HG03378 (cell line): ENCODE measurements around the gene FDXR.

Source experiments
- ATAC-seq: cut with Tn5 transposase; IDR thresholded peaks from one replicate; pipeline ENCODE4 v1.9.1; 2021; ENCODE audit warnings: mild to moderate bottlenecking, moderate library complexity; ENCODE audit not compliant: unreplicated experiment

The FDXR gene

DNA sequence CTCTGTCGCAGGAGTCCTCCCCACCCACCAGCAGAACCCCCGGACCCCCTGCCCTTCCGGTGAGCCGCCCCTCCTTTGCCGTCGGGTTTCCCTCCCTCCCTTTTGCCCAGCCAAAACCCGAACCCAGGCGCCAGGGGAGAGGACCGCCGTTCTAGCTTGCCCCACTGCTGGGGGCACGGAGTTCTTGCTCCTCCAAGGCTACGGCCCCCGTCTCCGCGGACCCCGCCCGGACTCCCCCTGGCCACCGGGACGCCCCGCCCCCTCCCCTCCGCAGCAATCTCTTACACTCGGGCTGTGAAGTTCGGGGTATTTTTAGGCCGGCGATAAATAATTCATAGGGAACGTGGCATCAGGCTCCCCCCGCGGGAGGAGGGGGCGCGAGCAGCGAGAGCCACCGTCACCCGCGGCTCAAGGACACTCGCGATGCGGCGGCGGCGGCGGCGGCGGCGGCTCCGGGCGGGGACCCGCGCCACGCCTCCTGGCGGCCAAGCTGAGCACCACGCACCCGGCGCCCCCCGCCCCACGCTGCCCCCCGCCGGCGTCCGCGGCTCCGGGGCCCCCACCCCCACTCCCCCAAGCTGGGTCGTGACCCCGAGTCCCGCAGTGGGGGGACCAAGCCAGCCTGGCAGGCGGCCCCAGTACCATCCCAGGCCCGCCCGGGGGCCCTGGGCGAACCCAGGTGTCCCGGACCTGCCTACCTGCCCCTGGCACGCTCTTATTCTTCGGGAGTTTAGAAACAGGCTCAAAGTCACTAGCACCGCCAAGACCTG is 13.2 kb downstream of the FDXR start, which contains the start of gene GRIN2C:
Gene GRIN2C (minus strand): TSS at position 427 of the 770 bp plus-strand sequence. CDS start 4,793 bp downstream, outside the sequence.
- no peak for ATAC-seq

DNA sequence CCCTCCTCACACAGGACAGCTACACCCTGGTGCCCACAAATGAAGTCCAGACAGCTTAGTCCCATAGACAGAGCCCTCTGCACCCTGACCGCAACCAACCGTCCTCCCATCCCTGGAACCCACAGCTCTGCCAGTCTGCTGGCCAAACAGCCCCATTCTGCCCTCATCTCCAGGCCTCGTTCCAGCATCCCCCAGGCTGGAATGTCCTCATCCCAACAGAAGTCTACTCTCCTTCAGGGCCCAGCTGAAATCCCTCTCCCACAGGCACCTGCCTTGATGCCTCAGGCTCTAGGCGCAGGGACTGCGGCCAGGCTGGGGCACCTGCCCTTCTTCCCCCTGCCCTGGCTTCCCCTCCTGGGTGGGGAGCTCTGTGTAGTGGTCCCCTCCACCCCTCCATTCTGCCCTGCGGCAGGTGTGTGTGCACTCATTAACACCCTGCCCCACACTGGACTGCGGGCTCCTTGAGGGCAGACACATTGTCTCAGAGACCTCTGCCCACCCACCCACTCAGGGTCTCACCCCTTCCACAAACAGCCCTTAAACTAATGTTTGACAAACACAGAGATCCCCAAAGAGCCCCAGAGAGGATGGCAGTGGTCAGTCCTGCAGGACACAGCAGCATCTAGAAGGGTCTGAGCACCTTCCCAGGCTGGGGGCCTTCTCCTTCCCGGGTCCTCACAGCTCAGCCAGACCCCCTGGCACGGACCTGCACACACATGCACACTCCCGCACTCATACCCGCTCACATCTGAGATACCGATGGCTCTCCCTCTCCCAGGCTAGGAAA is 13.9 kb downstream of the FDXR start:
- no peak for ATAC-seq

DNA sequence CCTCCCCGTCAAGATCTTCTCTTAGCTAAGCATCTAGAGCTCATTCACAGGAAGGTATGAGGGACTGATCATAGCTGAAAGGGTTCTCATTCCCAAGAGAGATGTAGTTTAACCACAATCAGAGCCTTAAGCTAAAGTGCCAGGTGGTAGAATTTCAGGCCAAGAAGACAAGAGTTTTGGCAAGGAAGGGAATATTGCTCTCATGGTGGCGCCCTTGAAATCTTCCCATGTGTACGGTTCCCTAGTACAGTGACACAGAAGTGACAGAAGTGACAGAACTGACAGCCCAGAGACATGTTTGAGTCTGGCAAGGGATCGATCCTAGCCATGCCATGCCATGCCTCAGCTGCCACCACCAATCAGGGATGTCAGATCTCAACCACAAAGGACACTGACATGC is 15.6 kb downstream of the FDXR start:
- ATAC-seq = no peak

DNA sequence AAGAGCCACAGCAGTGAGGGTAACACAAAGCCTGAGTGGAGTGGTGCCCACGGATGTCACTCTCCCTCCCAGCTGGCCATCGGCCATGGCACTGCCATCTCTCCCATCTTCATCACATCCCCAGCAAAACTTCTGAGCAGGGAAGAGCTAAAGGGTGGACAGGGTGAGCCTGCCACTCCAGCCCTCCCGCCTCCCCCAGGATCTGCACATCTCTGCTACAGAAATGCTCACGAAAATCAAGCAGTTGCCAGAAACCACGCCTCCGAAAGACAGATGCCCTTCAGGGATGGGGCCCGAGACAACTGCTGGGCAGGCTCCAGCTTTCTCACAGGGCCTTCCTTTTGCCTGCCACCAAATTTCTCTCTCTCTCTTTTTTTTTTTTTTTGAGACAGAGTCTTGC is 16.7 kb downstream of the FDXR start:
- ATAC-seq = no peak

DNA sequence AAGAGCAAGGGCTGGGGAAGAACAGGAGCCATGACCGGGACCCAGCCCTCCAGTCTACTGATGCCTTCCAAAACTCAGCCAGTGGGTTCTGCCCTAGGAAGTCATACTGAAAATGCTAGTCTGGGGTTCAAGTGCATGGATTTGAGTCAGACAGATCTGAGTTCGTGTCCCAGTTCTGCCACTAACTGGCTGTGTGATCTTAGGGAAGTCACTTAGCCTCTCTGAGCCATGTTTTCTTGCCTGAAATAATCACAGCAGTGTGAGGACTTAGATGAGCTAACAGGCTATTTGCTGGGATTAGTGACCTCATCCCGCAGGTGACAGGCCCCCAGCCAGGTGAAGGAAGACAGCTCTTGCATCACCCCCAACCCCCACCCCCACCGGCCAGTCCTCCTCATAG is 17.5 kb downstream of the FDXR start:
- no peak for ATAC-seq

DNA sequence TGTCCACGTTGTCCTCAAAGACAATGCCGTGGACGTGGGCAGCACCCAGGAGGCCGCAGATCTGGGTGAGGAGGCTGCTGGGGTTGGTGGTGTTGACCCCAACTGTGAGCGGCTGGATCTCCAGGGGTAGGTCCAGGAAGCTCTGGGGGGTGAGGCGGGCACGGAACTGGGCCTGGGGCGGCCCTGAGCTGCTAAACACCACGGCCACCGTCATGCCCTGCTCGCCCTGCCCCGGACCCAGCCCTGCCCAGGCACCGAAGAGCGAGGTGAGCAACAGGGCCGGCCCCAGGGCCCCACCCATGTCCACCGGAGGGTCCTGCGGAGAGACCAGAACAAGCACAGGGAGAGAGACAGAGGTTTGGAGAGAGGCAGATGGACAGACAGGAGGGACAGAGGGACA is 18.0 kb downstream of the FDXR start:
- ATAC-seq = no peak

DNA sequence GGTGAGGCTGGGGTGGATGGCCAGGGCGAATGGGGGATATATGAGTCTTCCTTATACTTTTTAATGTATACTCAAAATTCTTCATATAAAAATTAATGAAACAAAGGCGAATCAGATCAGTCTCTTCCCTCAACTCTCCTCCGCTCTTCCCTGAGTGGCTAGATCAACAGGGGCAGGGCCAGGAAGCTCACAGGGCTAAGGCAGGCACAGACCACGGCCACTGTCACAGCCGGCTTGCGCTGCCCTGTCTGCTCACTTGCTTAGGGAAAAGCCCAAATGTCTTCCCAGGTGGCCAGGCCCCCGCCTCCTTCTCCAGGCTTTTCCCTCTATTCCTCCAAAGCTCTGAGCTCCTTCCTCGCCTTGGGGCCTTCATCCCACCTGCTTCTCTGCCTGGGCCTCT is 19.1 kb downstream of the FDXR start:
- ATAC-seq = no peak

DNA sequence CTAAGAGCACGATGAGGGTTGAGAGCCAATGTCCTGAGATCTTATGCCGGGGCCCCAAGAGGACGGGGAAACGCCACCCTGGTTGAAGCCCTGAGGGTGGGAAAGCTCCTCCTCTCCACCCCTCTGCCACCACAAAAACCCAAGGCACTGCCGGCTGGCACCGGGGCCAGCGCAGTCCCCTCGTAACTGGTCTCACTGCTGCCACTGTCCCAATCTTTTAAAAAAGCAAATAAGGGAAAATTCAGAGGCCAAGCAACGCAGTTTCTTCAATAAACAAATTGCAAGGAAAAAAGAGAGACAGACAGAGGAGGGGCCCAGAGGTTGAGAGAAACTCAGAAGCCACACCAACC is 19.8 kb downstream of the FDXR start:
- no peak for ATAC-seq

DNA sequence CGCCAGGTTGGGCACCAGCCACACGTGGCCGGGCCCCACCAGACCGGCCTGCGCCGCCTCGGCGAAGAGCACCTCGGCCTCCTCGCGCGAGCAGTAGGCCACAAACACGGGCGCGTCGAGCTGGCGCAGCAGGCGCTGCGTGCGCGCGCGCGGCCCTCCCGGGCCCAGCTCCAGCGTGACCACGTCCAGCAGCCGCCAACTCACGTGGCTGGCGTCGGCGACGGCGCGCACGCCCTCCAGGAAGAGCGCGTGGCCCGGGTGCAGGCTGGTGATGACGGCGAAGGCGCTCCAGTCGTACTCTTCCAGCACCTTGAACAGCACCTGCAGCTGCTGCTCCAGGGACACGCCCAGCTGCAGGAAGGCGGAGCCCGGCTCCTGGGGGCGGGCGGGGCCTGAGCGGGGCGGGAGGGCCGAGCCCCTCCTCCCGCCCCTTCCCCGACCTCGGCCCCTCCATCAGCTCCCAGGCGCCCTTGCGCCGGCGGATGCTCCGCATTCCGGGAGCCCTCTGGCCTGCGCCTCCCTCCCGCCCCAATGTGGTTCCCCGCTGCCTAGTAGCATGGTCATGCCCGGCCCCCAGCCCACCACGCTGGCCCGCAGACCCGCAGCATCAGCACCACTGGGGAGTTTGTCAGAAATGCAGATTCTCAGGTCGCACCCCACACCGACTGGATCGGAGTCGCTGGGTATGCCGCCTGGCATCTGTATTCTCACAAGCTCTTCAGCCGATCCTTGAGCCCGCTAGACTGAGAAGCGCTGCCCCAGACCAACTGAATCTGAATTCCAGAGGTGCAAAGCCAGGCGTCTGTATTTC is 20.4 kb downstream of the FDXR start:
- no peak for ATAC-seq

DNA sequence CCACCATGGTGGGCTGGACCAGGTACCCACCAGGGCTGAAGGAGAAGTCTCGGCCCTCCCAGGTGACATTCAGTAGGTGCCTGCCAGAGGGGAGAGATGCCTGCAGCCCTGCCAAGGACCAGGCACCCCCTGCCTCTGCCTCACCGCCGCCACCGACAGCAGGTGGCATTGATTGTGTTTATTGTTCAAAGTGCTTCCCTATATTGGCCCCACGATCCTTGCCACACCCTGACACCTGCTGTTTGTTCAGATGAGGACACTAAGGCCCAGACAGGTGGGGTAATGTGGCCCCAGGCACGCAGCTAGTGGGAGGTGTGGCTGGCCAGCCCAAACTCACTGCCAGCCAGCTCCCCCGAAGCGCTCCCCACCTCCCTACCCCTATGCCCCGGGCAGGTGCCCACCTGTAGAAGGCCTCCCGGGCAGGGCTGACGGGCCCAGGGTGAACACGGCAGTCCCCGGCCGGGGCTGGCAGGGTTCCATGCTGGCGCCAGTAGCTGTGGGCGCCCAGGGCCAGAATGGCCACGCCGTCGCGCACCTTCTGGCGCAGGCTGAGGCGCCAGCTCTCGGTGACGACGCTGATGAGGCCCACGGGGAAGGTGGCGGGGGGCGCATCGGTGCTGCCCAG is 21.1 kb downstream of the FDXR start:
- no peak for ATAC-seq

DNA sequence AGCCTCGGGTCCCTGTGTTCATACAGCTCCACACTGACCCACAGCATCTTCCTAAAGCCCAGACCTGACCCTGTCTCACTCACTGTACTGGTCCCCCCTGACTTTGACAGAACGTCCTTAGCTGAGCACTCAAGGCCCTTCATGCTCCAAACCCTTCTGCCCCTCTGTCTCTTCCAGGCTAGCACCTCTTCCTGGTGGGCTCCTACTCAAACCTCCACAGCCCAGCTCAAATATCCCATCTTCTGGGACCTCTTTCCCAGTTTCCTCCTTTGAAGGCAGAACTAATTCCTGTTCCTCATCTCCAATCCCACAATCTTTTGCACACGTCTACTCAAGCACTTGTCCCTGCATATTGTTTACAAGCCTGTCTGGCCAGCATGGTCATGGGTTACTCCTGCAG is 21.9 kb downstream of the FDXR start:
- ATAC-seq = no peak

DNA sequence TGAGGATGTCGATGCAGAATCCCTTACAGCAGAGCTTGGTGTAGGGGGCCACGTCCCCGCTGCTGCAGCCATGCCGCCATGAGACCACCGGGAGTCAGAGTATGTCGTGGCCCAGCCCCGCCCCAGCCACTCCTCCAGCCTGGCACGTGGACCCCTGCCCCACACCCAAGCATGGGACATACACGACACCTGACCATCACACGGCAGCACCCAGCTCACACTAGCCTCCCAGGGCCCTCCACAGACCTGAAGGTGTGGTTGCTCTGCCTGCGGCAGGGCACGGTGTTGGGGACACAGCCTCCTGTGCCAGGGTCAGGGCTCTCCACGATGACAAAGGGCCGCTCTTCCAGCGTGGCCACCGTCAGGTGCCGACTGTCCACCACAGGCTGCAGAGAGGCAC is 22.5 kb downstream of the FDXR start:
- ATAC-seq = no peak

DNA sequence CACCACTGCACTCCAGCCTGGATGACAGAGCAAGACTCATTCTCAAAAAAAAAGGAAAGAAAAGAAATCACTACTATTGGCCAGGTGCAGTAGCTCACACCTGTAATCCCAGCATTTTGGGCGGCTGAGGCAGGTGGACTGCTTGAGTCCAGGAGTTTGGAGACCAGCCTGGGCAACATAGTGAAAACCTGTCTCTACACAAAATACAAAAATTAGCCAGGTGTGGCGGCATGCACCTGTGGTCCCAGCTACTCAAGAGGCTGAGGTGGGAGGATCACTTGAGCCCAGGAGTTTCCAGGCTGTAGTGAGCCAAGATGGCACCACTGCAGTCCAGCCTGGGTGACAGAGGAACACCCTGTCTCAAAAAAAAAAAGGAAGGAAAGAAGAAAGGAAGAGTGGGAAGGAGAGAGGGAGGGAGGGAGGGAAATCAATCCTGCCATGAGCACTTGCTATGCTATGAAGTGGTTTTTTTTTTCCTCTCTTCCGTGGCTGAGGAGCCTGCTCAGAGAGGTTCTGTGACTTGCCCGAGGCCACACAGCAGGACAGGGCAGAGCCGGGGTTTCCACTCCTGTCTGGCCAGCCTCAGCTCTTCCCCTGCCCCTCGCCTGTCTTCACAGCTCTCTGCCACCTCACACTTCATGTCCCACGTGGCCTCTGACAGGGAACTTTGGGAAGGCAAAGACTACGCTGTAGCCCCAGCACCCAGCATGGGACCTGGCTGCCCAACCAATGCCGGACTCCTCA is 24.0 kb downstream of the FDXR start:
- no peak for ATAC-seq

DNA sequence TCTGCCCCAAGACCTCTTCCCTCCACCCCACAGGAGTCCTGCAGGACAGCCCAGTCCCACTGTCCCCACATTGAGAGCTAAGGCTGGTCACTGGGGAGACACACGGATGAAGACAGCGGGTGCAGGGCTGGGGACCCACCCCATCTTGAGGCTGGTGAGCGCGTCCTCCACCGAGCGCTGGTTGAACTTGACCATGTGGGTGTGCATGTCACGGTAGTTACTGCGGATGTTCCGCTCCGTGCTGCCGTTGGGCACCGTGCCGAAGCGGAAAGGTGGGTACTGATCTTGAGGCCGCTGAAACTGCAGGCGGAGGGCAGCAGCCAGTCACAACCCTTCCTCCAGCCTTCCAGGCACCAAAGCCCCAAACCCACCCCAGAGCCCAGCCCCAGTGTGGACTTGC is 26.2 kb downstream of the FDXR start:
- ATAC-seq = no peak

DNA sequence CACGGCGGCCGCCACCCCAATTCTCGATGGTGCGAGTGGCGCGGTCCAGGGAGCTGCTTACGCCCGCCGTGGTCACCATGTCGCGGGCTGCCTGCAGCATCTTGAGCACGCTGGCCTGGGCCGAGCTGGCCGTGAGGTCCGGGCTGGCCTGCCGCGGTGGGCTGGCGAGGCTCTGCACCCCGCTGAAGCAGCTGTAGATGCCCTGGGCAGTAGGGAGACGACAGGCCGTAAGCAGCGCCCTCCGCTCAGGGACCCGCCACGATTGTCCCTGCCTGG is 29.5 kb downstream of the FDXR start:
- ATAC-seq = no peak

DNA sequence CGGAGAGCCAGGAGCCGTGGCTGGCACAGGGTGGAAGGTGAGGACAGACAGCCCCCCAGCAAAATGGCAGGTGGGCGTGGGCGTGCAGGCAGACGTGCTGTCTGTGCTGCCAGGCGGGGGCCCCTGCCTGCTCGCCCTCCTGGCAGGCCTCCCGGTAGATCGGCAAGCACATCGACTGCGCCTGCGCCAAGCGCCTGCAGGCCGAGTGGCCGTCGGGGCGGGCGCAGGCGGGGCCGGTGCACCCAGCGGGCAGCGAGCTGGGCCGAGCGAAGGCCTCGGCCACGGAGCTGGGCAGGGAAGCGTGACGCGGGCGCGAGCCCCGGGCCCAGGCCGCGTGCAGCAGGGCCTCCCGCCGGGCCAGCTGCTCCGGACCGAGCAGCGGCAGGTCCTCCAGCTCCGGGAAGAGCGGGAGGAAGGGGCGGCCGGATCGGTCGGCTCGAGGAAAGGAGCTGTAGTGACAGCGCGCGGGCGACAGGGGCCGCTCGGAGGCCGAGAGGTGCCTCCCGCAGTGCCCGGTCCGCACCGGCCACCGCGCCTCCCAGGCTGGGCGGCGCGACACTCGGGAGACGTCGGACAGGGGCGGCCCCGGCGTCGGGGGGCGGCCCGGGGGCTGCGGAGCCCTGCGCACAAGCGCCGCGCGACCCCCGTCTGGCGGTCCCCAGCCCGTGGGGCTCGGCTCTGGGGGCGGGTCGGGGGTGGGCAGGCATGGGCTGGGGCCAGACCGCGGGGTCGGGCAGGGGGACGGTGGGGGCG is 30.0 kb downstream of the FDXR start:
- no peak for ATAC-seq

DNA sequence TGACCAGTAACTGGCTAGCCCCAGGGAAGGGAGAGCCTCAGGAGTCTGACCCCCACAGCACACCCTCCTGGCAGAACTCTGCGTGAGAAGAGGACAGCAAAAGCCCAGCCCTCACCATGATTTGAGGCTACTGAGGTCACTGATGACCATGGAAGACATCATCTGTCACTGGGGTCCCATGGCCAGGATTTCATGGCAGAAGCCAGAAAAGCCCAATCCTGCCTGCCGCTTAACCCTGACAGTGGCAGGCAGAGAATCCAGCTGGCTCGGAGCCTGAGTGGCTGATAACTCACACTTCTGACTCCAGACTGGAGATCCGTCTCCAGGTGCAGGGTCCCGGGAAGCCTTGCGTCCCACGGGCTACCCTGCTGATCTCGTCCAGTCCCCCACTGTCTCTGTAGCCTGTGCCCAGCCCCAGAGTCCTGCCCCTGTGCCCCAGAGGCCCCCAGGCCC is 30.6 kb downstream of the FDXR start:
- ATAC-seq = no peak

DNA sequence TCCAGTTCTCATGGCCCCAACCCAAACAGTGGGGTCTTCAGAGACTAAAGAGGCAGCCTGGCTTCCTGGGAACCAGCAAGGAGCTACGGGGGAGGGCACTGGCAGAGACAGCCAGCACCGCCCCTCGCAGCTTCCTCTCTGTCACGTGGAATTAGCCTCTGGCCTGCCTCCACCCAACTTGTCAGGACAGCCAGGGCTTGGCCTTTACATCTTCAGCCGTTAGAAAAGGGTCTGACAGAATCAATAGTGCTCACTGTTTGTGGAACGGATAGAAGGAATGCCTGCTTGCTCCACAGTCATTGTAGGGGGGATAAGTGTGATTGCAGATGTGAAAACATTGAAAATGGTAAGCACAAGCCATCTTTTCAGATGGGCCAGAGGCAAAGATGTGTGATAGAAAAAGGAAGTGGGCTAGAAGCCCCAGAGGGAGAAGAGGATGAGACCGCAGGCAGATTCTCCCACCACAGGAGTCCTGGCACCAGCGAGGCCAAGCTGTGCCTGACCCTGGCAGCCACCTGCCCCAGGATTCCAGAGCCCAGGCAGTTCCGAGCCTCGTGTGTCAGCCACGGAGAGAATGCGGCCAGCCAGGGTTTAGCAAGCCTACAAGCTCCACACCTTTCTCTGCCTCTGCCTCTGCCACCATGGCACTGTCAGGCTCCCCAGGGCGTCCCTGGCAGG is 31.7 kb downstream of the FDXR start:
- no peak for ATAC-seq
